ENCODE results near the gene JAZF1.

GRCh38 chr7:28225576-28225975, 45.0 kb upstream of the JAZF1 start:
- TF ChIP-seq CTCF (IDR thresholded peaks at IDR 0.05), result no peak
- TF ChIP-seq POLR2A (IDR thresholded peaks at IDR 0.05), result no peak
- no peak for TF ChIP-seq POLR2AphosphoS5 (IDR thresholded peaks at IDR 0.05)

All from prostate gland (tissue), 2 donors.